OCI-LY1 (cell line): Measurements from ENCODE around the gene LRRC34.

Experiments
- EZH2 ChIP-seq: fragments of 200-600 bp; sonication (generic), shearing (Covaris generic); IDR thresholded peaks from 2 replicates; pipeline ENCODE4 v1.8.0; 2017; ENCODE audit warnings: borderline replicate concordance, mixed run types, mild to moderate bottlenecking, antibody characterized with exemption, low read length, moderate library complexity, mixed read lengths
- TF ChIP-seq, protein P1 (sequence below): fragments of 200-600 bp; sonication (generic), shearing (Covaris generic); IDR thresholded peaks from 2 replicates; pipeline ENCODE4 v1.5.1; 2017; ENCODE audit warnings: mild to moderate bottlenecking, antibody characterized with exemption, low read length, moderate library complexity, mixed read lengths

DNA sequence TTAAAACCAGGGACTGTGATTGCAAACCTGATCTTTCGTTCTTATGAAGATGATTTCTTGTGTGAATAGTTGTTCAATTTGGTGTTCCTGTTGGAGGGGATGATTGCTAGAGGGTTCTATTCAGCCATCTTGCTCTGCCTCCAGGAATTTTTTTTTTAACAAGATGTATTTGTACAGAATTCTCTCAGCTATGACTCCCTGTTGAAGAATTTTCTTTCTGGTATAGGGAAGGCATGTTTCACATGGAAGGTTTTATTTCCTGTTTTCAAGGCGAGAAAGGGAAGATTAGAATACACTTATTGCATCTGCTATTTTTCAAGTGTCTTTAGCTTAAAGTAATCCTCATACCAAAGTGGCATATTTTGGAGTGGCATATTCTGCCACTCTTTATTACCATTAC, 5.6 kb upstream of the LRRC34 start:
- TF ChIP-seq, protein P1, sequence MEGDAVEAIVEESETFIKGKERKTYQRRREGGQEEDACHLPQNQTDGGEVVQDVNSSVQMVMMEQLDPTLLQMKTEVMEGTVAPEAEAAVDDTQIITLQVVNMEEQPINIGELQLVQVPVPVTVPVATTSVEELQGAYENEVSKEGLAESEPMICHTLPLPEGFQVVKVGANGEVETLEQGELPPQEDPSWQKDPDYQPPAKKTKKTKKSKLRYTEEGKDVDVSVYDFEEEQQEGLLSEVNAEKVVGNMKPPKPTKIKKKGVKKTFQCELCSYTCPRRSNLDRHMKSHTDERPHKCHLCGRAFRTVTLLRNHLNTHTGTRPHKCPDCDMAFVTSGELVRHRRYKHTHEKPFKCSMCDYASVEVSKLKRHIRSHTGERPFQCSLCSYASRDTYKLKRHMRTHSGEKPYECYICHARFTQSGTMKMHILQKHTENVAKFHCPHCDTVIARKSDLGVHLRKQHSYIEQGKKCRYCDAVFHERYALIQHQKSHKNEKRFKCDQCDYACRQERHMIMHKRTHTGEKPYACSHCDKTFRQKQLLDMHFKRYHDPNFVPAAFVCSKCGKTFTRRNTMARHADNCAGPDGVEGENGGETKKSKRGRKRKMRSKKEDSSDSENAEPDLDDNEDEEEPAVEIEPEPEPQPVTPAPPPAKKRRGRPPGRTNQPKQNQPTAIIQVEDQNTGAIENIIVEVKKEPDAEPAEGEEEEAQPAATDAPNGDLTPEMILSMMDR: no peak
- TF ChIP-seq EZH2: no peak
